ENCODE measurements around the gene PAOX. TPM values are rescaled to one million over a fixed set of nuclear protein-coding genes. Genes with fewer than 3 reads are reported as not detected.

Gene PAOX
- total RNA-seq, 1 experiment from 2014 or later, result 1.2 TPM

DNA sequence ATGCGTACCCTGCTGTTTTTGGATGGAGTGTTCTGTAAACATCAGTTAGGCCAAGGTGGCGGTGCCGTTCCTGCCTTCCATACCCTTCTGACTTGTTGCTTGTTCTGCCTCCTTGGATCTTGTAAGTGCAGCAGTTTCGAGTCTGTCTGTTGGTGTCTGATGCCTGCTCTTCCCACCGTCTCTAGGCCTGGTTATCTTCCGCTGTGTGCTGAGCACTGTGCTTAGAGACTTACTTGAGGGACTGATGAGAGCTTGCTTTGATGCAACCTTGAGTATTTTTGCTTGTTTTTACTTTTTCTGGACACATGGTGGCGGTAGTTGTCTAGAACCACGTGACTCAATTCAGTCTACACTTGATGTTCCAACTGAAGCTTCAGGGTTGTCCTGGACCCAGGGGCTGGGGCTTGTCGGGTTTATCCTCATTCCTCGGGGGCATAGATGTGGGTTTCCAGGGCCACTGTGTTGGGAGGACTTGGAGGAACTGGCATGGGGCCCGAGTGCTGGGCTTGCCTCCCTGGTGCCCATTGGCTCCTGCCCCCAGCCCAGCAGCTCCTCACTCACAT, 59.7 kb downstream of the PAOX start:
- H3K4me3 Mint-ChIP-seq (ENCODE audit: unreplicated experiment), result no peak overlapping the region
- no TSS peak for BruUV-seq (replicated peaks)
- H3K4me1 Mint-ChIP-seq (ENCODE audit: insufficient read depth, unreplicated experiment), result no peaks in the 10 kb centered on the region

DNA sequence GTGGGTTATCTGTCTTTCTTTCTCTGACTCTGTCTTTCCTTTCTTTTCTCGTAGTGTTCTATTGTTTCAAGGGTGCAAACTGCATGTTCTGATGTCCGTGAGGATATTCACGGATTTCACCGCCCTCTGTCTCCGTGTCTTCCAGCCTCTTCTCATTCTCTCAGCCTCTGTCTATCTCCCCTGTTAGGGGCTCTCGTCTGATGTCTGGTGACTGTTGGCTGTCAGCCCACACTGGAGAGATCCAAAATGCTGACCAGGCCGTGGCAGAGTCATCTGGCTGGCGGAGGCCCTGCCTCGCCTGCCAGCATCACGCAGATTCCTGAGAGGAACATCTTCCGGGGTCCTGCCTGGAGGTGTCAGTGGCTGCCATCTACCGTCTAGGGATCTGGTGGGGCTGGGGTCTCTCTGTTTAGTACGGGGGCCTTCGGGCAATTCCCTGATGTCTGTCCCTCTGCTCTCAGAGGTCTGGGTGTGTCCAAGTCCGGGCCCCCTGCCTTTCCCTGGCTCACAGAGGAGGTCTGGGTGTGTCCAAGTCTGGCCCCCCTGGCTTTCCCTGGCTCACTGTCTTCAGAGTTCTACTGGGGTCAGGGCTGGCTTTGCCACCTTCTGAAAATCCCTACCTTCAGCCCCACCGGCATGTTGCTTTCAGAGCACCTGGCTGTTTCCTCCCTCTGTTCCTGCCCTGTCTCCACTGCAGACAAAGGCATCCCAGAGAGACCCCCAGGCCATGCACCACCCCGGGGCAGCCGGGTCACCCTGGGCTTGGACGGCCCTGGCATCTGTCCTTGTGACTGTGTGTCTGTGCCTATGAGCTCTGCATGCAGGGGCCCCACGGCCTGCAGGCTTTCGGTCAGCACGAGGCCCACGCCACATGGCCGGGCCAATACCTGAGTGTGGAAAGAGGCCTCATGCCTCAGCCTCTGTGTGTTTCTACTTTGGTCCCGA, 60.7 kb downstream of the PAOX start:
- DNase-seq (ENCODE audit: unreplicated experiment), result no peak
- no TSS peak for BruUV-seq (replicated peaks)
- TF ChIP-seq, protein P1, sequence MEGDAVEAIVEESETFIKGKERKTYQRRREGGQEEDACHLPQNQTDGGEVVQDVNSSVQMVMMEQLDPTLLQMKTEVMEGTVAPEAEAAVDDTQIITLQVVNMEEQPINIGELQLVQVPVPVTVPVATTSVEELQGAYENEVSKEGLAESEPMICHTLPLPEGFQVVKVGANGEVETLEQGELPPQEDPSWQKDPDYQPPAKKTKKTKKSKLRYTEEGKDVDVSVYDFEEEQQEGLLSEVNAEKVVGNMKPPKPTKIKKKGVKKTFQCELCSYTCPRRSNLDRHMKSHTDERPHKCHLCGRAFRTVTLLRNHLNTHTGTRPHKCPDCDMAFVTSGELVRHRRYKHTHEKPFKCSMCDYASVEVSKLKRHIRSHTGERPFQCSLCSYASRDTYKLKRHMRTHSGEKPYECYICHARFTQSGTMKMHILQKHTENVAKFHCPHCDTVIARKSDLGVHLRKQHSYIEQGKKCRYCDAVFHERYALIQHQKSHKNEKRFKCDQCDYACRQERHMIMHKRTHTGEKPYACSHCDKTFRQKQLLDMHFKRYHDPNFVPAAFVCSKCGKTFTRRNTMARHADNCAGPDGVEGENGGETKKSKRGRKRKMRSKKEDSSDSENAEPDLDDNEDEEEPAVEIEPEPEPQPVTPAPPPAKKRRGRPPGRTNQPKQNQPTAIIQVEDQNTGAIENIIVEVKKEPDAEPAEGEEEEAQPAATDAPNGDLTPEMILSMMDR (IDR thresholded peaks at IDR 0.05; ENCODE audit: unreplicated experiment), result no peak
- no peak overlapping the region for H3K4me3 Mint-ChIP-seq (ENCODE audit: unreplicated experiment)
- no peak overlapping the region for H3K27ac Mint-ChIP-seq (ENCODE audit: low read depth, unreplicated experiment)
- POLR2A ChIA-PET, result no interaction called here
- H3K36me3 Mint-ChIP-seq (ENCODE audit: insufficient read depth, unreplicated experiment), result peaks cover 6% of the 10 kb centered on the region
- no peaks in the 10 kb centered on the region for H3K4me1 Mint-ChIP-seq (ENCODE audit: insufficient read depth, unreplicated experiment)
- no peaks in the 10 kb centered on the region for H3K27me3 Mint-ChIP-seq (ENCODE audit: insufficient read depth, unreplicated experiment)
- CTCF ChIA-PET, result interaction anchor here (0.6 to 3.0 kb wide), 5 partner anchors 7 to 1146 kb away, joined by 3 to 24 read pairs (median 3); no protein-coding TSS in a partner anchor
- intact Hi-C loops (cut with micrococcal nuclease), result loop anchor here (5.0 kb wide), 2 partner anchors 58 to 168 kb away; no protein-coding TSS in a partner anchor
- peaks cover 6% of the 10 kb centered on the region for H3K9me3 Mint-ChIP-seq (ENCODE audit: unreplicated experiment)

More for the DNA sequence above, 59.7 kb downstream of the PAOX start:
- Mint-ChIP-seq H3K27me3 (ENCODE audit: insufficient read depth, unreplicated experiment) (no peaks in the 10 kb centered on the region), H3K36me3 (ENCODE audit: insufficient read depth, unreplicated experiment) (peaks cover 6% of the 10 kb centered on the region), H3K27ac (ENCODE audit: low read depth, unreplicated experiment) (no peak overlapping the region), H3K9me3 (ENCODE audit: unreplicated experiment) (peaks cover 6% of the 10 kb centered on the region)
- TF ChIP-seq, protein P1 (IDR thresholded peaks at IDR 0.05; ENCODE audit: unreplicated experiment), result peak; percentile 28
- CTCF ChIA-PET, result interaction anchor here (0.6 to 3.0 kb wide), 7 partner anchors 8 to 1145 kb away, joined by 3 to 24 read pairs (median 4); no protein-coding TSS in a partner anchor
- POLR2A ChIA-PET, result interaction anchor here (0.6 to 1.0 kb wide), 2 partner anchors 74 to 167 kb away, joined by 3 read pairs; no protein-coding TSS in a partner anchor
- intact Hi-C loops (cut with micrococcal nuclease), result loop anchor here (5.0 kb wide), 2 partner anchors 59 to 169 kb away; no protein-coding TSS in a partner anchor
- DNase-seq (ENCODE audit: unreplicated experiment), result peak; percentile 24

DNA sequence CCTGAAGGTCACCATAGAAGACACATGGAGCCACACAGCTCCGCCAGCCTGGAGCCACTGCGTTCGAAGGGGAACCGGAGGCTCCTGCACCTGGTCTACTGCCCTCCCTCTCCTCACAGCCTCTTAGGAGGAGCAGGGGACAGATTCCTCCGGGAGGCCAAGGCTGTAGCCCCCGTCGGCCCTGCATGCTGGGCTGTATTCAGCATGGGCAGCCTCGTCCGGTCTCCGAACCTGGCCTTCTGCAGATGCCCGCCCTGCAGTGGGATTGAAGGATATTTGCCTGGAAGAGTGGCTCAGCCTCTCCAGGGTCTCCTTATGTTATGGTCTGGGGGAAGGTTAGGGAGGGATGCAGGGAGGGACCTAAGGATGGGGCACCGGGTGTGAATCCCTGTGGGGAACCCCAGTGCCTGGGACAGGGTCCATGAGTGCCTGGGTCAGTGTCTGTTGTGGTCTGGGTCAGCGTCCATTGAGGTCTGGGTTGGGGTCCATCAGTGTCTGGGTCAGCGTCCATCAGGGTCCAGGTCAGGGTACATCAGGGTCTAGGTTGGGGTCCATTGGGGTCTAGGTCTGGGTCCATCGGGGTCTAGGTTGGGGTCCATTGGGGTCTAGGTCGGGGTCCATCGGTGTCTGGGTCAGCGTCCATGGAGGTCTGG, 61.7 kb downstream of the PAOX start:
- DNase-seq (ENCODE audit: unreplicated experiment), result no peak
- ChIA-PET POLR2A (no interaction called here), CTCF (no interaction called here)
- Mint-ChIP-seq H3K9me3 (ENCODE audit: unreplicated experiment) (peaks cover under 1% of the 10 kb centered on the region), H3K36me3 (ENCODE audit: insufficient read depth, unreplicated experiment) (peaks cover 6% of the 10 kb centered on the region), H3K4me3 (ENCODE audit: unreplicated experiment) (no peak overlapping the region), H3K27ac (ENCODE audit: low read depth, unreplicated experiment) (no peak overlapping the region), H3K4me1 (ENCODE audit: insufficient read depth, unreplicated experiment) (no peaks in the 10 kb centered on the region), H3K27me3 (ENCODE audit: insufficient read depth, unreplicated experiment) (no peaks in the 10 kb centered on the region)
- TF ChIP-seq, protein P1 (IDR thresholded peaks at IDR 0.05; ENCODE audit: unreplicated experiment), result no peak
- intact Hi-C loops (cut with micrococcal nuclease), result no loop called here
- no TSS peak for BruUV-seq (replicated peaks)

Small RNA genes within 50 kb of the gene (microRNA-seq; reads per million reads assigned to microRNA genes)
- gene MIR3944, result 6.5 reads per million, percentile 41 among the genes with 10 or more reads in this experiment

Other genes with a start within 250 kb of the PAOX start
- 2.1 and 2.4 TPM in 2 replicates for gene KNDC1, start 219.0 kb upstream of the PAOX start, total RNA-seq (2022)
- gene UTF1, start 149.0 kb upstream of the PAOX start, total RNA-seq (2022), result not detected in 2 replicates
- gene VENTX, start 141.4 kb upstream of the PAOX start, total RNA-seq (2022), result not detected in 2 replicates
- gene ADAM8, start 102.4 kb upstream of the PAOX start, total RNA-seq (2022), result 20.2 and 23.2 TPM in 2 replicates
- gene TUBGCP2, start 70.4 kb upstream of the PAOX start, total RNA-seq (2022), result 95.9 and 96.2 TPM in 2 replicates
- 28.9 and 42.7 TPM in 2 replicates for gene ZNF511, start 70.3 kb upstream of the PAOX start, total RNA-seq (2022)
- not detected in 2 replicates for gene CALY, start 42.4 kb upstream of the PAOX start, total RNA-seq (2022)
- not detected in 2 replicates for gene PRAP1, start 31.9 kb upstream of the PAOX start, total RNA-seq (2022)
- 16.6 and 22.6 TPM in 2 replicates for gene FUOM, start 21.2 kb upstream of the PAOX start, total RNA-seq (2022)
- 72.4 and 82.7 TPM in 2 replicates for gene ECHS1, start 5.9 kb upstream of the PAOX start, total RNA-seq (2022)
- gene MTG1, start 14.9 kb downstream of the PAOX start, total RNA-seq (2022), result 71.6 and 74.3 TPM in 2 replicates
- not detected in 2 replicates for gene SPRN, start 45.4 kb downstream of the PAOX start, total RNA-seq (2022)
- 0.93 and 1.3 TPM in 2 replicates for gene SCART1, start 74.7 kb downstream of the PAOX start, total RNA-seq (2022)
- gene CYP2E1, start 148.1 kb downstream of the PAOX start, total RNA-seq (2022), result not detected in 2 replicates
- gene SYCE1, start 186.3 kb downstream of the PAOX start, total RNA-seq (2022), result not detected in 2 replicates
- not detected in 2 replicates for gene FRG2B, start 247.5 kb downstream of the PAOX start, total RNA-seq (2022)

Measured in MCF 10A (cell line).